Natural killer cell (primary cell): ENCODE measurements around the gene MIEF1. TPM values are rescaled to one million over a fixed set of nuclear protein-coding genes. Genes with fewer than 3 reads are reported as not detected.
"Not testable (repeated sequence)": the region's sequence is repeated elsewhere in the genome, so short reads cannot be mapped to it uniquely, and the experiment has no call there.

Experiments used
- ATAC-seq, 3 donors: fragments of 150-1000 bp in 2 of 3; fragments of 200-7000 bp in 1 of 3; cut with Tn5 transposase; 1 replicate in 1 of 3; 2 replicates in 2 of 3; pipeline ENCODE4 v1.10.0; 2021; ENCODE audit warnings: mild to moderate bottlenecking in 2 of 3, moderate library complexity in 2 of 3
- DNase-seq, 2 donors: peaks; one replicate each; pipeline versions ENCODE4 v3.0.0 to v3.0.0-alpha.2; 2013 to 2021; ENCODE audit warnings: mixed read lengths in 1 of 2
- H3K27ac ChIP-seq: one replicate; pipeline ENCODE4 v1.5.1; 2013; ENCODE audit warnings: mild to moderate bottlenecking, low read length
- H3K27me3 ChIP-seq: one replicate; pipeline ENCODE4 v1.6.1; 2013; ENCODE audit warnings: low read length; ENCODE audit not compliant: control insufficient read depth, insufficient read depth
- H3K36me3 ChIP-seq: one replicate; pipeline ENCODE4 v1.6.1; 2013; ENCODE audit warnings: low read length; ENCODE audit not compliant: control insufficient read depth, insufficient read depth
- H3K4me1 ChIP-seq: one replicate; pipeline ENCODE4 v1.6.1; 2013; ENCODE audit warnings: low read length; ENCODE audit not compliant: control insufficient read depth, insufficient read depth
- H3K4me3 ChIP-seq: one replicate; pipeline ENCODE4 v1.5.1; 2013; ENCODE audit warnings: low read length
- H3K9me3 ChIP-seq: one replicate; pipeline ENCODE4 v1.6.1; 2013; ENCODE audit warnings: low read length; ENCODE audit not compliant: control insufficient read depth, insufficient read depth
- H3K27ac Mint-ChIP-seq, 2 donors: one replicate each; pipeline ENCODE4 v1.8.0; 2022; ENCODE audit warnings: mild to moderate bottlenecking in 2 of 2, mixed read lengths in 2 of 2, moderate library complexity in 1 of 2
- H3K27me3 Mint-ChIP-seq, 2 donors: one replicate each; pipeline ENCODE4 v1.8.0; 2022; ENCODE audit warnings: low read depth in 2 of 2, mixed read lengths in 2 of 2
- H3K36me3 Mint-ChIP-seq: one replicate; pipeline ENCODE4 v1.8.0; 2022; ENCODE audit warnings: mixed read lengths
- H3K4me1 Mint-ChIP-seq, 2 donors: one replicate each; pipeline ENCODE4 v1.8.0; 2022; ENCODE audit warnings: mixed read lengths in 2 of 2
- H3K4me3 Mint-ChIP-seq: one replicate; pipeline ENCODE4 v1.8.0; 2022; ENCODE audit warnings: mild to moderate bottlenecking, moderate library complexity, mixed read lengths
- H3K9me3 Mint-ChIP-seq, 2 donors: one replicate each; pipeline ENCODE4 v1.8.0; 2022; ENCODE audit warnings: mixed read lengths in 2 of 2
- CTCF ChIP-seq: fragments of 200-600 bp; IDR thresholded peaks from one replicate; pipeline ENCODE4 v1.8.0; 2022; ENCODE audit warnings: antibody characterized with exemption
- WGBS: methylation state at CpG from one replicate; pipeline ENCODE4 v1.1.7; 2013; ENCODE audit warnings: missing lambda C conversion rate; ENCODE audit not compliant: insufficient coverage; 5-methylcytosine and 5-hydroxymethylcytosine counted together
- intact Hi-C: fragments of 100-400 bp; cut with micrococcal nuclease; formaldehyde crosslinking; loops from one replicate; pipeline ENCODE4 v1.14.2; 2022
- total RNA-seq, 4 donors: library from RNA; stranded (reverse); fragments of 120-200 nt in 1 of 4; gene quantifications; one replicate each; pipeline versions ENCODE4 v1.2.3 to v1.2.4, GENCODE V29; 2013 to 2022

The MIEF1 gene
- total RNA-seq, 3 donors from 2014 or later (not counting 1 experiment from before 2014, with no cell fraction given) = 16.1 to 27.6 (median 25.1) TPM

GRCh38 chr22:39502789-39503409 lies 809 bp downstream of the MIEF1 start:
- no peaks in the 10 kb centered on the region for H3K36me3 Mint-ChIP-seq
- peak overlapping the region; percentile 90 to 94 for H3K27ac Mint-ChIP-seq

GRCh38 chr22:39503630-39504029 lies 1.5 kb downstream of the MIEF1 start:
- intact Hi-C loops = loop anchor here (10.0 kb wide), 1 partner anchor 109 kb away; the partner anchor contains the start of gene TAB1
- Histone ChIP-seq H3K4me1 (peaks cover 26% of the 10 kb centered on the region), H3K27ac (no peak overlapping the region), H3K27me3 (no peaks in the 10 kb centered on the region), H3K4me3 (no peak overlapping the region), H3K36me3 (peaks cover 41% of the 10 kb centered on the region), H3K9me3 (no peaks in the 10 kb centered on the region)
- peaks cover 32 to 57% of the 10 kb centered on the region in 2 donors for H3K4me1 Mint-ChIP-seq
- no peak for DNase-seq
- 79% methylated on average over 4 of the region's 6 CpGs for whole genome bisulfite sequencing
- H3K27me3 Mint-ChIP-seq = no peaks in the 10 kb centered on the region
- H3K36me3 Mint-ChIP-seq = no peaks in the 10 kb centered on the region
- TF ChIP-seq CTCF = no peak
- peak overlapping the region; percentile 90 to 94 for H3K27ac Mint-ChIP-seq
- H3K4me3 Mint-ChIP-seq = peak overlapping the region; percentile 81
- H3K9me3 Mint-ChIP-seq = no peaks in the 10 kb centered on the region
- ATAC-seq = no peak

More at GRCh38 chr22:39502789-39503409, 809 bp downstream of the MIEF1 start:
- peak overlapping the region; percentile 76 for H3K4me3 ChIP-seq
- H3K4me1 Mint-ChIP-seq = peaks cover 27 to 50% of the 10 kb centered on the region in 2 donors
- peak overlapping the region; percentile 81 for H3K4me3 Mint-ChIP-seq
- WGBS = 8% methylated on average over 16 of the region's 18 CpGs
- no peaks in the 10 kb centered on the region for H3K27me3 ChIP-seq
- ATAC-seq (no peak), DNase-seq (no peak)
- peak overlapping the region; percentile 80 for H3K27ac ChIP-seq
- H3K9me3 Mint-ChIP-seq = no peaks in the 10 kb centered on the region
- TF ChIP-seq CTCF = no peak
- intact Hi-C loops = loop anchor here (1.0 to 10.0 kb wide), 4 partner anchors 17 to 541 kb away; partner anchors contain the start of genes ATF4, RPS19BP1 and TAB1
- peaks cover 34% of the 10 kb centered on the region for H3K36me3 ChIP-seq
- no peaks in the 10 kb centered on the region for H3K9me3 ChIP-seq
- no peaks in the 10 kb centered on the region for H3K27me3 Mint-ChIP-seq
- peaks cover 26% of the 10 kb centered on the region for H3K4me1 ChIP-seq

- H3K27me3 ChIP-seq = no peaks in the 10 kb centered on the region
- ATAC-seq = no peak
- peak overlapping the region; percentile 90 to 94 for H3K27ac Mint-ChIP-seq
- DNase-seq = no peak
- no peak overlapping the region for H3K27ac ChIP-seq
- peaks cover 44% of the 10 kb centered on the region for H3K36me3 ChIP-seq
- no peak for TF ChIP-seq CTCF
- peaks cover 26% of the 10 kb centered on the region for H3K4me1 ChIP-seq
- no peaks in the 10 kb centered on the region for H3K27me3 Mint-ChIP-seq
- peak overlapping the region; percentile 81 for H3K4me3 Mint-ChIP-seq
- intact Hi-C loops = loop anchor here (10.0 kb wide), 1 partner anchor 109 kb away; the partner anchor contains the start of gene TAB1
- no peak overlapping the region for H3K4me3 ChIP-seq
- peaks cover 34 to 59% of the 10 kb centered on the region in 2 donors for H3K4me1 Mint-ChIP-seq
- H3K9me3 ChIP-seq = no peaks in the 10 kb centered on the region
- no peaks in the 10 kb centered on the region for H3K9me3 Mint-ChIP-seq
- H3K36me3 Mint-ChIP-seq = no peaks in the 10 kb centered on the region
- 95% methylated on average over 16 of the region's 16 CpGs for WGBS
Observed at GRCh38 chr22:39504071-39504470, 2.0 kb downstream of the MIEF1 start.

GRCh38 chr22:39507021-39507420 lies 4.9 kb downstream of the MIEF1 start:
- H3K9me3 ChIP-seq, H3K4me3 Mint-ChIP-seq, H3K27me3 ChIP-seq, H3K9me3 Mint-ChIP-seq, ATAC-seq, H3K27ac Mint-ChIP-seq, H3K27ac ChIP-seq, H3K36me3 Mint-ChIP-seq, H3K4me3 ChIP-seq, DNase-seq, H3K27me3 Mint-ChIP-seq: not testable (repeated sequence)
- H3K36me3 ChIP-seq = peaks cover 70% of the 10 kb centered on the region
- intact Hi-C loops = loop anchor here (10.0 kb wide), 1 partner anchor 112 kb away; the partner anchor contains the start of gene TAB1
- H3K4me1 Mint-ChIP-seq = peaks cover 27 to 57% of the 10 kb centered on the region in 2 donors
- H3K4me1 ChIP-seq = peaks cover 18% of the 10 kb centered on the region
- 98% methylated on average over 10 of the region's 10 CpGs for WGBS
